22Rv1 (cell line): Measurements from ENCODE around the gene TYMP.

Source experiments
- CTCF ChIP-seq: fragments of 450-650 bp; IDR thresholded peaks from 2 replicates; pipeline ENCODE4 v1.5.1; 2017; ENCODE audit warnings: mild to moderate bottlenecking
- ZFX ChIP-seq: fragments of 450-650 bp; IDR thresholded peaks from 2 replicates; pipeline ENCODE4 v1.6.1; 2017; ENCODE audit warnings: antibody characterized with exemption, borderline replicate concordance

- TF ChIP-seq CTCF (no peak), ZFX (no peak)
Observed at GRCh38 chr22:50488006-50488677, 41.7 kb downstream of the TYMP start.
